Muscle of back (tissue), 11 donors: ENCODE data around the gene SIGLEC5. TPM values are rescaled to one million over a fixed set of nuclear protein-coding genes. Genes with fewer than 3 reads are reported as not detected.

Source experiments
- DNase-seq, 3 donors: peaks; one replicate each; pipeline versions ENCODE4 v3.0.0 to v3.0.0-alpha.2; 2013
- polyA plus RNA-seq, 10 donors: library from polyadenylated mRNA; unstranded; fragments of 120-200 nt; gene quantifications; one replicate each; pipeline ENCODE4 v1.2.1, GENCODE V29; 2013; ENCODE audit not compliant: insufficient read length in 10 of 10

Gene SIGLEC5
- polyA plus RNA-seq, 10 donors: 0.11 to 0.63 (median 0.43) TPM; not detected in 4

- no peak for DNase-seq
Observed at GRCh38 chr19:51590441-51590840, 39.8 kb downstream of the SIGLEC5 start.

- no peak for DNase-seq
Observed at GRCh38 chr19:51589511-51589910, 40.7 kb downstream of the SIGLEC5 start.

- no peak for DNase-seq
Observed at GRCh38 chr19:51587264-51588191, 42.7 kb downstream of the SIGLEC5 start.

GRCh38 chr19:51586799-51587198 is 43.4 kb downstream of the SIGLEC5 start:
- DNase-seq: no peak

- no peak for DNase-seq
Observed at GRCh38 chr19:51586103-51586728, 44.0 kb downstream of the SIGLEC5 start.

GRCh38 chr19:51576850-51577249 is 53.4 kb downstream of the SIGLEC5 start:
- no peak for DNase-seq

- DNase-seq: no peak
Observed at GRCh38 chr19:51573331-51573730, 56.9 kb downstream of the SIGLEC5 start.

GRCh38 chr19:51572908-51573307 is 57.3 kb downstream of the SIGLEC5 start:
- DNase-seq: no peak

GRCh38 chr19:51572410-51572809 is 57.8 kb downstream of the SIGLEC5 start:
- DNase-seq: no peak

GRCh38 chr19:51571599-51571998 is 58.6 kb downstream of the SIGLEC5 start:
- DNase-seq: no peak

GRCh38 chr19:51570962-51571575 is 59.1 kb downstream of the SIGLEC5 start, which contains the start of gene ZNF175:
TSS of gene ZNF175 (plus strand) at chr19:51571283. CDS start at chr19:51573330, 2,047 bp downstream.
- peak; percentile 98 to 99 (median 99) for DNase-seq

- no peak for DNase-seq
Observed at GRCh38 chr19:51568456-51568855, 61.7 kb downstream of the SIGLEC5 start.

GRCh38 chr19:51567583-51567982 is 62.6 kb downstream of the SIGLEC5 start:
- DNase-seq: no peak

- no peak for DNase-seq
Observed at GRCh38 chr19:51566489-51567100, 63.6 kb downstream of the SIGLEC5 start.

GRCh38 chr19:51565583-51565982 is 64.6 kb downstream of the SIGLEC5 start:
- DNase-seq: no peak

- DNase-seq: no peak
Observed at GRCh38 chr19:51564791-51565190, 65.4 kb downstream of the SIGLEC5 start.

Other genes with a start within 250 kb of the SIGLEC5 start
- gene LIM2, start 242.4 kb downstream of the SIGLEC5 start, polyA plus RNA-seq: not detected
- under 1 TPM in 1 of 10 donors, not detected in 9; 0.19 TPM for gene C19orf84, start 239.8 kb downstream of the SIGLEC5 start, polyA plus RNA-seq
- 1 to 10 TPM in 3 of 10 donors, under 1 TPM in 7; 0.35 to 1.5 (median 0.82) TPM for gene SIGLEC10, start 212.8 kb downstream of the SIGLEC5 start, polyA plus RNA-seq
- under 1 TPM in 4 of 10 donors, not detected in 6; 0.07 to 0.30 (median 0.11) TPM for gene SIGLEC8, start 171.9 kb downstream of the SIGLEC5 start, polyA plus RNA-seq
- gene CEACAM18, start 151.9 kb downstream of the SIGLEC5 start, polyA plus RNA-seq: not detected
- under 1 TPM in 6 of 10 donors, not detected in 4; 0.08 to 0.40 (median 0.13) TPM for gene SIGLEC12, start 128.6 kb downstream of the SIGLEC5 start, polyA plus RNA-seq
- gene SIGLEC6, start 98.7 kb downstream of the SIGLEC5 start, polyA plus RNA-seq: under 1 TPM in 7 of 10 donors, not detected in 3; 0.11 to 0.46 (median 0.33) TPM
- 10 to 100 TPM in 1 of 10 donors, 1 to 10 TPM in 9; 7.2 to 12.5 (median 8.7) TPM for gene ZNF175, start 59.1 kb downstream of the SIGLEC5 start, polyA plus RNA-seq
- 1 to 10 TPM; 1.0 to 2.7 (median 1.8) TPM for gene SIGLEC14, start 16.4 kb upstream of the SIGLEC5 start, polyA plus RNA-seq
- gene SPACA6, start 62.9 kb upstream of the SIGLEC5 start, polyA plus RNA-seq: 10 to 100 TPM in 2 of 10 donors, 1 to 10 TPM in 8; 4.5 to 13.3 (median 6.8) TPM
- under 1 TPM in 4 of 10 donors, not detected in 6; 0.16 to 0.33 (median 0.18) TPM for gene HAS1, start 93.6 kb upstream of the SIGLEC5 start, polyA plus RNA-seq
- gene FPR1, start 121.5 kb upstream of the SIGLEC5 start, polyA plus RNA-seq: 1 to 10 TPM in 9 of 10 donors, under 1 TPM in 1; 0.88 to 2.6 (median 1.7) TPM
- gene FPR2, start 130.8 kb upstream of the SIGLEC5 start, polyA plus RNA-seq: under 1 TPM; 0.08 to 0.44 (median 0.27) TPM
- under 1 TPM; 0.16 to 0.71 (median 0.24) TPM for gene FPR3, start 164.8 kb upstream of the SIGLEC5 start, polyA plus RNA-seq